Neutrophil (primary cell): ENCODE measurements around the gene RAD51AP1.

Experiments
- H3K27ac ChIP-seq: fragments of 200-600 bp; sonication (generic); 2 replicates; pipeline ENCODE4 v1.5.1; 2016; ENCODE audit warnings: mild to moderate bottlenecking, moderate library complexity
- H3K27me3 ChIP-seq: fragments of 200-600 bp; sonication (generic); 2 replicates; pipeline ENCODE4 v1.6.0; 2016; ENCODE audit warnings: mild to moderate bottlenecking
- H3K36me3 ChIP-seq: fragments of 200-600 bp; sonication (generic); 2 replicates; pipeline ENCODE4 v1.5.1; 2017
- H3K4me1 ChIP-seq, 2 experiments: fragments of 200-600 bp in 1 of 2; sonication (generic) in 1 of 2; 1 replicate in 1 of 2; 2 replicates in 1 of 2; pipeline versions ENCODE4 v1.5.1 to v1.6.1; 2013 to 2016; ENCODE audit warnings: low read depth in 1 of 2, low read length in 1 of 2, mild to moderate bottlenecking in 1 of 2, moderate library complexity in 1 of 2; ENCODE audit not compliant: control insufficient read depth in 1 of 2, insufficient read depth in 1 of 2
- H3K4me3 ChIP-seq, 2 experiments: fragments of 200-600 bp in 1 of 2; sonication (generic) in 1 of 2; 1 replicate in 1 of 2; 2 replicates in 1 of 2; pipeline ENCODE4 v1.5.1; 2013 to 2016; ENCODE audit warnings: low read depth in 1 of 2, low read length in 1 of 2, mild to moderate bottlenecking in 1 of 2, moderate library complexity in 1 of 2
- H3K9me3 ChIP-seq: fragments of 200-600 bp; sonication (generic); 2 replicates; pipeline ENCODE4 v1.5.1; 2016
- TF ChIP-seq, protein P1 (sequence below): fragments of 200-600 bp; sonication (generic); IDR thresholded peaks from 2 replicates; pipeline ENCODE4 v1.5.1; 2016; ENCODE audit warnings: antibody characterized with exemption

The RAD51AP1 gene, protein sequence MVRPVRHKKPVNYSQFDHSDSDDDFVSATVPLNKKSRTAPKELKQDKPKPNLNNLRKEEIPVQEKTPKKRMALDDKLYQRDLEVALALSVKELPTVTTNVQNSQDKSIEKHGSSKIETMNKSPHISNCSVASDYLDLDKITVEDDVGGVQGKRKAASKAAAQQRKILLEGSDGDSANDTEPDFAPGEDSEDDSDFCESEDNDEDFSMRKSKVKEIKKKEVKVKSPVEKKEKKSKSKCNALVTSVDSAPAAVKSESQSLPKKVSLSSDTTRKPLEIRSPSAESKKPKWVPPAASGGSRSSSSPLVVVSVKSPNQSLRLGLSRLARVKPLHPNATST

DNA sequence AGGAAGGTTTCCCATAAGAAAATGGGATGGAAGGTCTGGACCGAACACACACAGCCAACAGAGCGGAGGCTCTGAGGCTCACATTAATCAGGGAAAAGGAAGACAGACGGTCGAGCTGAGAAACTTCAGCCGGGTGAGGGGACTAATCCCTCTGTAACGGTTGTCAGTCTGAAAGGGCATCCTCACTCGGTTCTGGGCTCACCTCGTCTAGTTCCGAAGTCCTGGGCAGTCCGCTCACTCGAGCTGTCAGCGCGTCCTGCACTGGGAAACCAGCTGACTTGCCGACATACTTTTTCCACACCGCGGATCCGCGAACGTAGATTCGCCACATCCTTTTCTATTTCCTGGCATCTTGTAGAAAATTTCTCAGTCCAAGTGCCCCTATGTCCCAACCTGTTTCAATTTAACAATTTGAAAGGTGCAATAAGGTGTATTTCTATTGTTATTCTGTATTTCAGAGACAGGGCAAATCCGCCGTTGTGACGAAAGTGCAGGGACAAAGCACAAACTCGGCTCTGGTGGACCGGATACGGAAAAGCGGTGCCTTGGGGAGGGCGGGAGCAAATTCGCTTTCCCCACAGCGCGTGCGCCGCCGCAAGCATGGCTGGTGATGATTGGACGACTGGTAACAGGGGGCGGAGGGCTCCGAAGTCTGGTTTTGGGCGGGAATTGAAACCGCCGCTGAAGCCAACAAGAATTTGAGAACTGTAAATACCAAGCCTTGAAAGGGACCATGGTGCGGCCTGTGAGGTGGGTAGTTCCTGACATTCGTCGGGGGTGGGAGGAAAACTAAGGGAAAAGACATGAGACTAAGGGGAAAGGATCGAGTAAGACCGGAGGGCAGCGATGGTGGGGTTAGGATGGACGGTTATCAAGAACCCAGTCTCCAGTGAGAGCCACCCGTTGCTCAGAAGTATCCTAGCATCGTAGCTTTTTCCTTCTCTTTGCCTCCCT is at the start of gene RAD51AP1:
RAD51AP1 (plus strand) TSS at position 684 of the 954 bp plus-strand sequence; CDS start at position 734, 50 bp downstream.
- Histone ChIP-seq H3K4me1 (peaks cover 14 to 25% of the 10 kb centered on the region in 2 experiments), H3K36me3 (peaks cover 16% of the 10 kb centered on the region), H3K27ac (peak within 1 kb of the TSS; percentile 90), H3K27me3 (no peaks in the 10 kb centered on the region), H3K9me3 (no peaks in the 10 kb centered on the region), H3K4me3 (peak within 1 kb of the TSS; percentile 67 to 86)
- TF ChIP-seq, protein P1, sequence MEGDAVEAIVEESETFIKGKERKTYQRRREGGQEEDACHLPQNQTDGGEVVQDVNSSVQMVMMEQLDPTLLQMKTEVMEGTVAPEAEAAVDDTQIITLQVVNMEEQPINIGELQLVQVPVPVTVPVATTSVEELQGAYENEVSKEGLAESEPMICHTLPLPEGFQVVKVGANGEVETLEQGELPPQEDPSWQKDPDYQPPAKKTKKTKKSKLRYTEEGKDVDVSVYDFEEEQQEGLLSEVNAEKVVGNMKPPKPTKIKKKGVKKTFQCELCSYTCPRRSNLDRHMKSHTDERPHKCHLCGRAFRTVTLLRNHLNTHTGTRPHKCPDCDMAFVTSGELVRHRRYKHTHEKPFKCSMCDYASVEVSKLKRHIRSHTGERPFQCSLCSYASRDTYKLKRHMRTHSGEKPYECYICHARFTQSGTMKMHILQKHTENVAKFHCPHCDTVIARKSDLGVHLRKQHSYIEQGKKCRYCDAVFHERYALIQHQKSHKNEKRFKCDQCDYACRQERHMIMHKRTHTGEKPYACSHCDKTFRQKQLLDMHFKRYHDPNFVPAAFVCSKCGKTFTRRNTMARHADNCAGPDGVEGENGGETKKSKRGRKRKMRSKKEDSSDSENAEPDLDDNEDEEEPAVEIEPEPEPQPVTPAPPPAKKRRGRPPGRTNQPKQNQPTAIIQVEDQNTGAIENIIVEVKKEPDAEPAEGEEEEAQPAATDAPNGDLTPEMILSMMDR = peak; percentile 16

DNA sequence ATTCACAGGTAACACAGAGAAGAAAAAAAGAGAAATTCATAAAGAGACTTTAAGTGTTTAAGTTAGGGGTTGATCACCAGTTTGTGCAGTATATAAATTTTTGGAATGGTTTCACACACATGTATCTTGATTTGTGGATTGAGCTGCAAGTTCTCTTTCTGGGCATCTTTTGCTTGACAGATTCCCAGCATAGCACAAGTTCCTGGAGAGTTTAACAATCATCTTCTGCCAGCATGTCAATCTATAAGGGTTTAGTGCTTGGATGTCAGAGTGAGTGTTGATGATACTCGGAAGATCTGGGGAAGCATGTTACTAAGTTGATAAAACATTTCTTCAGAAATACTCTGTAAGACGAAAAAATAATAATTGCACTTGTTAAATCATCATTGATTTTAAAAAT is 49.1 kb upstream of the RAD51AP1 start:
- H3K27ac ChIP-seq = no peak overlapping the region
- no peaks in the 10 kb centered on the region for H3K9me3 ChIP-seq
- peaks cover 25% of the 10 kb centered on the region for H3K36me3 ChIP-seq
- no peaks in the 10 kb centered on the region for H3K27me3 ChIP-seq
- H3K4me1 ChIP-seq = no peaks in the 10 kb centered on the region
- TF ChIP-seq, protein P1 = no peak
- H3K4me3 ChIP-seq = no peak overlapping the region

DNA sequence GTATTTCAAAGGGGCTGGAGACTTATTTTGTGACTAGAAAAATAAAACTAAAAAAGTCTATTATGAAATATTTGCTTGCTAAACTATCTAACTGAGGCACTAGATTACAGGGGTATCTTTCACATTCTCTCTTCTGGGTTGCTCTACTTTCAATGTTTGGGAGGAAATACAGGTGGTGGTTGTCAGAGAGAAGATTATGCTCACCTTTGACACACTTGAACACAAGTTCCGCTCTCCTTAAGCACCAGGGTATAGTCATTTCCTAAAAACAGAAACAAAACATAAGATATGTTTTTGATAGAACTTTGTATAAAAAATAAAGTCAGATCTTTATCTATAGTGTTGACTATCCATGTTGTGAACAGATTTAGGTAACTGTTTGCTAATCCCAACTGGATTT is 47.7 kb upstream of the RAD51AP1 start:
- Histone ChIP-seq H3K4me3 (no peak overlapping the region), H3K27me3 (no peaks in the 10 kb centered on the region), H3K9me3 (no peaks in the 10 kb centered on the region), H3K4me1 (no peaks in the 10 kb centered on the region), H3K27ac (no peak overlapping the region), H3K36me3 (peaks cover 34% of the 10 kb centered on the region)
- TF ChIP-seq, protein P1 = no peak

DNA sequence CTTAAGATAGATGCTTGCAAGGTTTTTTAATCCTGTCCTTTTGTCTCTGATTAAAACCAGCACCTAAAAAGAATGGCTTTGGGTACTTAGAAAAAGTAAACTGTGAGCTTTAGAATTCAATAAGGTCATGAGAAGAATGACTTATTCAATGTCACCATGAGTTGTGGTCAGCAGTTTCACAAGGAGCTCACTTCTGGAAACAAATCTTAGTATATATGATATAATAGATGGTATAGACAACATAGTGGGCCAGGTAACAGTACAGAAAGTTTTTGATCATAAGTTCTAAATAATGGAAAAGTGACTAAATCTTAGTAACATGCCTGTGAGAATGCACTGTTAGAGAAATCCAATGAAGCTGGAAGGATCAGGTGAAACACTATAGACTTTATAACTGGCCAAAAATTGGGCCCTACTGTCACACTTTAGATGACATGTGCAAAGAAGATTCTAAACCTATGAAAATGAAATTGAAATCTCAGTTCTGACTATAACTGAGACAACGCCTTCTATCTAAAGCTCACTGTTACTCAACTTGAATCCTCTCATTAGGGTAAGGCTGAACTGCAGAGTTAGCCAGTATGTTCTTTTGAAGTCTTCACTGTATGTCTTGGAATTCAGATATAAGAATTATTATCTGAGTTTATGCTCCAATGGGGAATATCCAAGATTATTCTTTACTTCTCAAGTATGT is 42.4 kb upstream of the RAD51AP1 start:
- H3K27ac ChIP-seq = no peak overlapping the region
- TF ChIP-seq, protein P1 = no peak

DNA sequence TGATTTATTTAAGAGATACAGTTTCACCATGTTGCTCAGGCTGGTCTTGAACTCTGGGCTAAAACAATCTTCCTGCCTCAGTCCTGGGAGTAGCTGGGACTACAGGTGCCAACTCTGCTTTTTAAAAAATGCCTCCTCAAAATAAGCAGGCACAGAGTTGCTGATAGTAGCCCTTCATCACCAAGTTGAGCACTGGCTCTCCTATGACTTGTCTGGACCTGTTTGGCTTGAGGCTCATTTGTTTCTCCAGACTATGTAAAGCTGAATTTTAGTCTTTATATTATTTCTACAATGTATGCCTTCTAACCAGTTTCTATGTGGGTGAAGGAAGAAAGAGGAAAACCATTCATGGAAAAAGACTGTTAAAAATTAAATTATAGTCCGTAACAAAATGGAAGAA is 39.5 kb upstream of the RAD51AP1 start:
- TF ChIP-seq, protein P1 = no peak
- peaks cover 83% of the 10 kb centered on the region for H3K36me3 ChIP-seq
- no peaks in the 10 kb centered on the region for H3K9me3 ChIP-seq
- no peak overlapping the region for H3K27ac ChIP-seq
- no peaks in the 10 kb centered on the region for H3K4me1 ChIP-seq
- H3K27me3 ChIP-seq = no peaks in the 10 kb centered on the region
- H3K4me3 ChIP-seq = no peak overlapping the region

More for the DNA sequence above, 42.4 kb upstream of the RAD51AP1 start:
- H3K4me3 ChIP-seq = no peak overlapping the region
- H3K4me1 ChIP-seq = no peaks in the 10 kb centered on the region
- H3K9me3 ChIP-seq = no peaks in the 10 kb centered on the region
- H3K27me3 ChIP-seq = no peaks in the 10 kb centered on the region
- H3K36me3 ChIP-seq = peaks cover 58% of the 10 kb centered on the region
